COLO668 (cell line): ENCODE results near the gene COCH.
"Not testable (repeated sequence)": the region's sequence is repeated elsewhere in the genome, so short reads cannot be mapped to it uniquely, and the experiment has no call there.

Experiments used
- DNase-seq: peaks from one replicate; lab custom pipeline; 2025; ENCODE audit not compliant: unreplicated experiment; lab: John Stamatoyannopoulos, UW

COCH gene

DNA sequence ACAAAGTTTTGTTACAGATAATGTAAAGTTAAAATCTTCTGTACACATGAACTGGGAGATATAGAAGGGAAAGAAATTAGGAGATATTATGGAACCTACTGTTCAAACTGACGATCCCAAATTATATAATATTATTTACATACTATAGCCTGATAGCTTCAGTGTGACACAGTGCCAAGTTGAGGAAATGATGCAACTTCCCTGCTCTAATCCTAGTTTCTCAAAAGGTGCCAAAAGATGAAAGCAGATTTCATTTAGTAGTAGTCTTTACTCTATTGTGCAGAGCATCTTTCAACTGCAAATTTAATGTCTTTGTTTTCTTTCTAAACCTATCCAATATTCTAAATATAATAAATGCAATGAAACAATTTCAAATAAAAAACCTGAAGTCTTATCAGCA is 46.9 kb downstream of the COCH start:
- DNase-seq = no peak

DNA sequence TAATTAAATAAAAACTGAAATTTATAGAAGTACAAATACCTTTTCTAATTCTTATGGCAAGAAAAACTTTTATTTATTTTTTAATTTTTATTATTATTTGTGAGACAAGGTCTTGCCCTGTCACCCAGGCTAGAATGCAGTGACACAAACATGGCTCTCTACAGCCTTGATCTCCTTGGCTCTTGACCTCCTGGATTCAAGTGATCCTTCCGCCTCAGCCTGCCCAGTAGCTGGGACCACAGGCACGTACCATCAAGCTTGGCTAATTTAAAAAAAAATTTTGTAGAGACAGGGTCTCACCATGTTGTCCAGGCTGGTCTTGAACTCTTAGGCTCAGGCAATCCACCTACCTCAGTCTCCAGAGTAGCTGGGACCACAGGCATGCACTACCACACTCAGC is 47.4 kb downstream of the COCH start:
- no peak for DNase-seq

DNA sequence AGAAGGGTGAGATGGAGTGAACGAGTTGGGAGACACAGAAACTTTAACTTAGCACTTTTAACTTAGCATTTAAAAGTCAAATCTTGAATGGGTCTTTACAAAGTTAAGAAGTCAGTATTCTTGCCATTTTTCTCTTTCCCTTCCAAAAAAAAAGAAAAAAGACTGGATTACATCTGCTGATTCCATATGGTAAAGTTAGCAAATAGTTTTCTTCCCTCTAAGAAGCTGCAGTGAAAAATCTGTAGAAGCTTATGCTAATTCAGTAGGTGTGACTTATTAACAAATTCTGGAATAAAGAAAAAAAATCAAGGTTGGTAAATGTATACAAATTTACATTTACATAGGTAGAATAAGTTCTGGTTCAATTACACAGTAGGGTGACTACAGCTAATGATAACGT is 50.9 kb downstream of the COCH start:
- no peak for DNase-seq

DNA sequence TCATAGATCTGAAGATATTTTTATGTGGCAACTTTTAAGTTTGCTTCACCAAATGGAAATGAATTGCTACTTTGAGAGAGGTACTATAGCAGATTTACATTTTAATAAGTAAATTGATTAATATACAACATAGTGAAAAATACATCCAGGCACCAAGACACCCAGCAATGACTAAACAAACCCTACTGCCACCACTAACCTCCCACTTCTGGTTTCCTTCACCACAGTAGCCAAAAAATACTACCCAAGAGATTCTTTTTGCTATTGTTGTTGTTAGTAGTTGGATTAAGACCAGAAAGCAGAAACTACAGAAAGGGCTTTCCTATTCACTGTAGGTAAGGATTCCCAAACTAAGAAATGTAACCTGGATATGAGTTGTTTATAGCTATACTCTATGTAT is 54.1 kb downstream of the COCH start:
- DNase-seq = no peak

DNA sequence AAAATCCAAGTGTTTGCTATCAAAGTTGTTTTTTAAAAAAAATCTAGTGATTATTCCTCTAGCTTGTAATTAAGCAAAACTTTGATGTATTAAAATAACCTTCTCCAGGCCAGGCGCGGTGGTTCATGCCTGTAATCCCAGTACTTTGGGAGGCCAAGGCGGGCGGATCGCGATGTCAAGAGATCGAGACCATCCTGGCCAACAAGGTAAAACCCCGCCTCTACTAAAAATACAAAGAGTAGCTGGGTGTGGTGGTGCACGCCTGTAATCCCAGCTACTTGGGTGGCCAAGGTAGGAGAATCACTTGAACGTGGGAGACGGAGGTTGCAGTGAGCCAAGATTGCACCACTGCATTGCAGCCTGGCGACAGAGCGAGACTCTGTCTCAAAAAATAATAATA is 59.6 kb downstream of the COCH start:
- not testable (repeated sequence) for DNase-seq

DNA sequence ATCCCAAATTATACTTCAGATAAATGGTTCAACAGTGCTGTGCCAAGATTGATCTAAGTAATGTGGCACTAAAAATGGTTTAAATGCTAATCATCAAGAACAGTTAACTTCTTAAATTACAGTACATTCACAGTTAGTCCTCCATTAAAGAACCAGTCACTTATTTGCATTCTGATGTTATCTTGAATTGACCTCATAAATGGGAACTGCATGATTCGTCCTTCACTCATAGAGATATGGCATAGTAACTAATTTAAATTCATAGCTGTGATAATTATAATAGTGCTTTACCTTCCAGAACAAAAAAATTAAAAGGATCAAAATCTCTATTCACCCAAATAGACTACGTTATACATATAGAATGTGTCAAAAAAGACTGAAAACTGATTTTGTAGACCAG is 61.1 kb downstream of the COCH start:
- no peak for DNase-seq

DNA sequence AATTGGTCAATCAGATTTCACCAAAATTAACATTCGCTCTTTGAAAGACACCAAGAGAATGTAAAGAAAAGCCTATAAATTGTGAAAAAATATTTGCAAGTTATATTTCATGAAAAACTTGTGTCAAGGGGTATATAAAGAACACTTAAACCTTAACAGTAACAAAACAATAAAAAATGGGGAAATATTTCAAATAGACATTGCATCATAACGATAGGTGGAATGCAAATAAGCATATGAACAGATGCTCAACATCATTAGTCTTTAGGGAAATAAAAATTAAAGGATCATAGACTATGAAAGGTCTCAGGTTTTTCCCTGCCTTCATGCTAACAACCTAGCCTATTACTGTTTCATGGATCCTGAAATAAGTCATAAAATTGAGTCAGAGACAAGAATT is 64.3 kb downstream of the COCH start:
- no peak for DNase-seq
